ENCODE data around the gene GPX4. TPM values are rescaled to one million over a fixed set of nuclear protein-coding genes. Genes with fewer than 3 reads are reported as not detected.

The GPX4 gene
- total RNA-seq, 1 experiment from 2014 or later = 355 TPM

- H3T11ph ChIP-seq (ENCODE audit: low read length) = no peak overlapping the region
- no peaks in the 10 kb centered on the region for H3K27me3 ChIP-seq (ENCODE audit: insufficient read depth, low read length)
- no peak overlapping the region for H3K56ac ChIP-seq (ENCODE audit: insufficient read length, low read depth, low read length)
- H4K8ac ChIP-seq (replicated peaks; ENCODE audit: insufficient read length, low read depth, low read length) = no peak overlapping the region
- no peaks in the 10 kb centered on the region; the same call in 1 of the 2 replicates for H3K4me1 ChIP-seq (ENCODE audit: insufficient read depth, low read length)
- no CpG with 5 or more reads among the region's 48 CpGs for WGBS (ENCODE audit: extremely low coverage, insufficient read length, low lambda C conversion rate)
- no peaks in the 10 kb centered on the region for H4K20me1 ChIP-seq (ENCODE audit: control insufficient read depth, insufficient read depth, insufficient read length)
- no peak overlapping the region for H3K27ac ChIP-seq (ENCODE audit: insufficient read length, low read depth, low read length)
- no peak overlapping the region for H2BK15ac ChIP-seq (ENCODE audit: low read depth, low read length)
- DNase-seq = no peak
- H3K18ac ChIP-seq (ENCODE audit: insufficient read length, low read depth, low read length) = peak overlapping the region; percentile 4
- Mint-ChIP-seq H3K36me3 (ENCODE audit: insufficient read depth in 1 of 3, low read depth in 3 of 3) (peaks cover 0 to 10% (median 3%) of the 10 kb centered on the region in 3 experiments; a peak in 3 of 7 replicates), H3K9me3 (no peaks in the 10 kb centered on the region), H3K4me3 (no peak overlapping the region), H3K27ac (no peak overlapping the region), H3K27me3 (ENCODE audit: low read depth) (no peaks in the 10 kb centered on the region), H3K4me1 (peaks cover 4 to 11% of the 10 kb centered on the region in 2 experiments)
- no peaks in the 10 kb centered on the region for H3K79me1 ChIP-seq (ENCODE audit: insufficient read depth, low read depth, low read length, poor library complexity, severe bottlenecking)
- no peak overlapping the region for H2BK5ac ChIP-seq (ENCODE audit: insufficient read length, low read length)
- H3K9ac ChIP-seq (ENCODE audit: extremely low read depth, insufficient read length, low read length) = no peak overlapping the region
- H3K23ac ChIP-seq (ENCODE audit: insufficient read length, low read depth, low read length) = no peak overlapping the region
- H3K4ac ChIP-seq (ENCODE audit: low read depth, low read length) = no peak overlapping the region
- H3K9me3 ChIP-seq (ENCODE audit: control insufficient read depth, low read depth, low read length) = no peaks in the 10 kb centered on the region
- peak overlapping the region; percentile 18; the same call in 1 of the 2 replicates for H3K14ac ChIP-seq (ENCODE audit: insufficient read depth, low read length)
- peak overlapping the region; percentile 14 for H3K4me2 ChIP-seq (ENCODE audit: insufficient read depth, insufficient read length, low read length)
- no peak overlapping the region for H4K5ac ChIP-seq (ENCODE audit: insufficient read length, low read depth, low read length)
- H4K91ac ChIP-seq (ENCODE audit: insufficient read length, low read depth, low read length) = no peak overlapping the region
- H3K79me2 ChIP-seq (ENCODE audit: insufficient read depth, low read length) = no peaks in the 10 kb centered on the region; the same call in 1 of the 2 replicates
- no peak overlapping the region for H2BK12ac ChIP-seq (ENCODE audit: insufficient read length, low read depth, low read length)
- no peaks in the 10 kb centered on the region for H3K23me2 ChIP-seq (ENCODE audit: insufficient read length, low read depth, low read length, poor library complexity, severe bottlenecking)
- H2AK5ac ChIP-seq (ENCODE audit: insufficient read length, low read length) = no peak overlapping the region
- H2BK20ac ChIP-seq (ENCODE audit: low read depth, low read length, poor library complexity, severe bottlenecking) = no peak overlapping the region
- no peak overlapping the region for H2BK120ac ChIP-seq (ENCODE audit: low read depth, low read length, poor library complexity, severe bottlenecking)
- H2AFZ ChIP-seq (ENCODE audit: low read length) = no peak overlapping the region
- no peak for TF ChIP-seq CTCF (conservative IDR thresholded peaks at IDR 0.05)
These were observed 29.0 kb downstream of the GPX4 start for GRCh38 chr19:1132552-1133383.
